ENCODE results near the gene E4F1.

DNA sequence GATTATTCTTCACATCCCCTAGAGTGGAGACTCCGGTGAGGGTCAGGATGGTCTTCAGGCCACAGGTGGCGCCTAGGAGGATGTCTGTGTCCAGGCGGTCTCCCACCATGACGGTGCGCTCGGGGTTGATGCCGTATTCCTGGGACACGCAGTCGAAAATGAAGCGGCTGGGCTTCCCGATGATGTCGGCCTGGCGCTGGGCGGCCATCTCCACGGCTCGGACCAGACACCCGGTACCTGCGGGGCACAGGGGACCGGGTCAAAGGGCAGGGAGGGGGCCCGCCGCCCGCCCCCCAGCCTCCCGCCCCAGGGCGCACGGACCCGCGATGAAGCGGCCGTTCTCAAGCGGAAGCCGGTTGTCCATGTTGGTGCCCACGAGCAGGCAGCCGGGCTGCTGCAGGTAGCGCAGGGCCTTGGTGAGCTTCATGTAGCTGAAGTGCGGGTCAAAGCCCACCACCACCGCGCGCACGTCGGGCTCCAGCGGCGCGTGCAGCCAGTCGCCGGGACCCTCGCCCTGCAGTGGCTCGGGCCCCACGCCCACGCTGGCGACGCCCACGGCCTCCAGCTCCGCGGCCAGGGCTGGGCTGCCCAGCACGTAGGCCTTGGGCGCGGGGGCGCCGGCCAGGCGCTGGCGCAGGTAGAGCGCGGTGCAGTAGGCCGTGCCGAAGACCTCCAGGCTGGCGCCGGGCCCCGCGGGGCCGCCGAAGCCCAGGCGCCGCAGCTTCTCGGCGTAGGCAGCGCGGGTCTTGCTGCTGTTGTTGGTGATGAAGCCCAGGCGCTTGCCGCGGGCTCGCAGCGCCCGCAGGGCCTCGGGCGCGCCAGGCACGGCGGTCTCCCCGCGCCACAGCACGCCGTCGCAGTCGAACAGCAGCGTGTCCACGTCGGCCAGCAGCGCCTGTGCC is 9.3 kb upstream of the E4F1 start:
- TF ChIP-seq POLR2A (IDR thresholded peaks at IDR 0.05; ENCODE audit: low read length): no peak
- no peak for TF ChIP-seq GATA1 (IDR thresholded peaks at IDR 0.05; ENCODE audit: low read depth, low read length)
